ENCODE data around the gene BBS9. TPM values are rescaled to one million over a fixed set of nuclear protein-coding genes. Genes with fewer than 3 reads are reported as not detected.

Gene BBS9
- total RNA-seq, 2 donors from 2014 or later, result 14.2 to 23.6 TPM

GRCh38 chr7:33100770-33101169 lies 28.6 kb upstream of the BBS9 start:
- Histone ChIP-seq H3K27me3 (no peaks in the 10 kb centered on the region), H3K4me3 (no peak overlapping the region), H3K9me3 (no peaks in the 10 kb centered on the region), H3K4me1 (no peaks in the 10 kb centered on the region), H3K36me3 (replicated peaks in 1 of 2; ENCODE audit: insufficient read depth in 1 of 2, low read depth in 2 of 2) (peaks cover 6 to 34% of the 10 kb centered on the region in 2 donors), H3K27ac (no peak overlapping the region)
- 86 to 96% methylated on average over 3 of the region's 3 CpGs for WGBS, 2 donors
- intact Hi-C loops (cut with DNase I), result no loop called here
- DNase-seq (no peak), ATAC-seq (no peak)
- no peak for TF ChIP-seq POLR2A (IDR thresholded peaks at IDR 0.05)
- no peak for TF ChIP-seq CTCF (IDR thresholded peaks at IDR 0.05)

DNA sequence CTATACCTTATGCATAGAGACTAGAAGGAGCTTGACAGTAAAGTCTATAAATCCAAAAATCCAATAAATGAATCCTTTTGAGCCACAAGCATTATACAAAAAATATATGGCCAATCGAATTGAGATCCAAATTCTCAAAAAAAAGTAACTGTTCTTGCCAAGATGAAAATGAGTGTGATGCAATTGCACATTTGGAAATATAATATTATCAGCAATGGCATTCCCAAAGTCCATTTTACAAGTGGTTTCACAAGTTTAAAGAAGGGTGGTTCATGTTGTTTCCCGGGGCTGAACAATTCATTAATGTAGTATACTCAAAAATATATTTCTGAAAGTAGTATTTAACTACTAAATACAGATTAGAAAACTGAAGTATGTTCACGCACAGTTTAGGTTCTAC lies 27.5 kb upstream of the BBS9 start:
- no peak for ATAC-seq

DNA sequence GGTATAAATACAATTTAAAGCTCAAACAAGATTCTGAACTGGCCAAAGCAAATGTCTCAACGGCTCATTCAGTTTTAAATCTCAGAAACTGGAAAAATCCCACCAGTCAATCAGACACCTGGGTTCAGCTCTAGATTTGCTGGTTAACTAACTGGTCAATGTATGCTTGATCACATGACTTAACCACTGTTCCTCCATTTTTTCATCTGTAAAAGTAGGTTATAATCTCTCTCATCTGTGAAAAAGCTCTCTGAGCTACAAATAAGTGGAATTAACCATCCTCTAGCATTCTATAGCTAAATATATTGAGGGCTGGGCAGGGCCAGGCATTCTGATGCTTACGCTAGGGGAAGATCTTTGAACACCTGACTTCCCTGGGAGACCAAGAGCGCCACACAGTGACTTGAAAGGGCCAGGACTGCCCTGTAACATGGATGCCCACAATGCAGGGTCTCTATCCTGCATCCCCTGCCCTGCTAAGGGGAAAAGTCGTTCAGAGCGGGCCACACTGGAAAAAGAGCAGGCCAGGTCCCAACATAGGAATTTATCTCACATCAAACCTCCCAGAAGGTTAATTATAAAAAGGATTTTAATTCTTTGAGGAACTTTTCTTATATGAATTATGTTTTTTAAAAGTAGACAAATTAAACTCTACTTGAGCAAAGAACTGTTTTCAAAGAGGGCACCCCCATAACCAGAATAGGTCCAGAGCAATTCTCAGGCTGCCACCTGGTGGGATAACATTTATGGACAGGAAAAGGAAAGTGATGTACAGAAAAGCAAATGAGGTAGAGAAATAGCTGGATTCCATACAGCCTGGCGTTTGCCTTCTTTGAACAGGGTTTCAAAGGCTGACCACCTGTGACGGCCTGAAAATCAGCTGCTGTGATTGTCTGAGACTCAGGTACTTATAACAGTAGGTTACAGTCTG lies 22.0 kb upstream of the BBS9 start:
- Histone ChIP-seq H3K27me3 (no peaks in the 10 kb centered on the region), H3K27ac (no peak overlapping the region), H3K4me1 (peaks cover 35% of the 10 kb centered on the region), H3K36me3 (replicated peaks in 1 of 2; ENCODE audit: insufficient read depth in 1 of 2, low read depth in 2 of 2) (peaks cover 0 to 7% of the 10 kb centered on the region in 2 donors), H3K4me3 (no peak overlapping the region), H3K9me3 (no peaks in the 10 kb centered on the region)
- TF ChIP-seq CTCF (IDR thresholded peaks at IDR 0.05) (peak in 4 of 7 experiments; percentile 15 to 45 (median 39)), POLR2A (IDR thresholded peaks at IDR 0.05) (no peak)
- DNase-seq, result peak in 3 of 4 donors; percentile 10 to 34 (median 24)
- no peak for ATAC-seq
- WGBS, 2 donors, result 38 to 42% methylated on average over 7 of the region's 7 CpGs
- intact Hi-C loops (cut with DNase I), result no loop called here

More for the DNA sequence above, 27.5 kb upstream of the BBS9 start:
- H3K4me1 ChIP-seq, result peaks cover 11% of the 10 kb centered on the region
- peaks cover 6 to 24% of the 10 kb centered on the region in 2 donors for H3K36me3 ChIP-seq (replicated peaks in 1 of 2; ENCODE audit: insufficient read depth in 1 of 2, low read depth in 2 of 2)
- intact Hi-C loops (cut with DNase I), result no loop called here
- no peak overlapping the region for H3K27ac ChIP-seq
- no peaks in the 10 kb centered on the region for H3K9me3 ChIP-seq
- DNase-seq, result no peak
- H3K4me3 ChIP-seq, result no peak overlapping the region
- TF ChIP-seq POLR2A (IDR thresholded peaks at IDR 0.05) (no peak), CTCF (IDR thresholded peaks at IDR 0.05) (no peak)
- 78 to 81% methylated on average over 3 of the region's 3 CpGs for WGBS, 2 donors
- H3K27me3 ChIP-seq, result no peaks in the 10 kb centered on the region

GRCh38 chr7:33108554-33109004 lies 20.8 kb upstream of the BBS9 start:
- 0% methylated on average over 10 of the region's 10 CpGs for WGBS, 2 donors
- H3K27ac ChIP-seq, result peak overlapping the region; percentile 8 to 86 (median 70)
- ATAC-seq (peak; percentile 10), DNase-seq (no peak)
- peaks cover 35% of the 10 kb centered on the region for H3K4me1 ChIP-seq
- no peaks in the 10 kb centered on the region for H3K27me3 ChIP-seq
- H3K9me3 ChIP-seq, result no peaks in the 10 kb centered on the region
- intact Hi-C loops (cut with DNase I), result no loop called here
- H3K4me3 ChIP-seq, result peak overlapping the region; percentile 64 to 99
- H3K36me3 ChIP-seq (replicated peaks in 1 of 2; ENCODE audit: insufficient read depth in 1 of 2, low read depth in 2 of 2), result no peaks in the 10 kb centered on the region
- TF ChIP-seq POLR2A (IDR thresholded peaks at IDR 0.05) (no peak), CTCF (IDR thresholded peaks at IDR 0.05) (peak in 1 of 7 experiments; percentile 15)
